Esophagus squamous epithelium (tissue), 4 donors: ENCODE measurements around the gene BHLHE41.

ENCODE experiments used
- POLR2A ChIP-seq, 4 donors: fragments of 450-650 bp; IDR thresholded peaks; one replicate each; pipeline ENCODE4 v1.6.1; 2017; ENCODE audit warnings: antibody characterized with exemption in 4 of 4, mild to moderate bottlenecking in 4 of 4, moderate library complexity in 3 of 4
- TF ChIP-seq, protein P1 (sequence below), 6 experiments: fragments of 450-650 bp in 4 of 6; fragments of 200-600 bp in 2 of 6; sonication (generic) in 2 of 6; IDR thresholded peaks; one replicate each; pipeline ENCODE4 v1.5.1; 2016 to 2019; ENCODE audit warnings: antibody characterized with exemption in 6 of 6, mild to moderate bottlenecking in 4 of 6, moderate library complexity in 4 of 6

DNA sequence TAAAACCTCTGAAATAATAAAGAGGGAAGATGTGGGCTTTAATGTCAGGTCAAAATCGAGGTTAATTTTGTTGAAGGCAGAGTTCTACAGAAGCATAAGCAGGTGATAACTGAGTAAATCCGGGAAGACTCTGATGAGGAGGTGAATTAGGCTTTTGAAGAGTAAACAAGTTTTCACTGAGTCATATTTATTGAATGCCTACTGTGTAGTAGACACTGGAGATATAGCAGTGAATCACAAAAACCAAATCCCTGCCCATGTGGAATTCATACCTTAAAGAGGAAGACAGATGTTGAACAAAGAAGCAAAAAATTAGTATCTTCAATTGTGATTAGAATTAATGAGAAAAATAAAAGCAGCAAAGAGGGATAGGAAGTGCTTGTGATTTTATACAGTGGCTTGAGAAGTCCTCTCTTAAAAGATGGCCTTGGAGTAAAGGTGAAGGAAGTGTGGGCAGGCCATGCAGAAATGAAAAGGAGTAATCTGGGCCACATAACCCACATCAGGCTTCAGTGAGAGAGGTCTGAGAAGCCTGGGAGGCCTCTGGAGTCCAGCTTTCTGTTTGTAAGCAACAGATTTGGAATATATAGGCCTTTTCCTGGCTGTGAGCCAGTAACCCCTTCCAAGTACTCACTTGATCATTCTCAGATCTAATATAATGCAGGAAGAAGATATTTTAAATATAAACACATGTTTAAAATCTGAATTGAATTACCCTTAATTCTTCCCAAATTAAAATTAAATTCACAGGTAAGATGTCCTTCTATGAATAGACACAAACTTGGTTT is 46.7 kb downstream of the BHLHE41 start:
- TF ChIP-seq, protein P1, sequence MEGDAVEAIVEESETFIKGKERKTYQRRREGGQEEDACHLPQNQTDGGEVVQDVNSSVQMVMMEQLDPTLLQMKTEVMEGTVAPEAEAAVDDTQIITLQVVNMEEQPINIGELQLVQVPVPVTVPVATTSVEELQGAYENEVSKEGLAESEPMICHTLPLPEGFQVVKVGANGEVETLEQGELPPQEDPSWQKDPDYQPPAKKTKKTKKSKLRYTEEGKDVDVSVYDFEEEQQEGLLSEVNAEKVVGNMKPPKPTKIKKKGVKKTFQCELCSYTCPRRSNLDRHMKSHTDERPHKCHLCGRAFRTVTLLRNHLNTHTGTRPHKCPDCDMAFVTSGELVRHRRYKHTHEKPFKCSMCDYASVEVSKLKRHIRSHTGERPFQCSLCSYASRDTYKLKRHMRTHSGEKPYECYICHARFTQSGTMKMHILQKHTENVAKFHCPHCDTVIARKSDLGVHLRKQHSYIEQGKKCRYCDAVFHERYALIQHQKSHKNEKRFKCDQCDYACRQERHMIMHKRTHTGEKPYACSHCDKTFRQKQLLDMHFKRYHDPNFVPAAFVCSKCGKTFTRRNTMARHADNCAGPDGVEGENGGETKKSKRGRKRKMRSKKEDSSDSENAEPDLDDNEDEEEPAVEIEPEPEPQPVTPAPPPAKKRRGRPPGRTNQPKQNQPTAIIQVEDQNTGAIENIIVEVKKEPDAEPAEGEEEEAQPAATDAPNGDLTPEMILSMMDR (IDR thresholded peaks at IDR 0.05): no peak
- no peak for TF ChIP-seq POLR2A (IDR thresholded peaks at IDR 0.05)
